Prostate gland (tissue), 2 donors: ENCODE measurements around the gene MYO5A.

ENCODE experiments used
- POLR2A ChIP-seq: fragments of 450-650 bp; IDR thresholded peaks from one replicate; pipeline ENCODE4 v1.6.1; 2016; ENCODE audit warnings: antibody characterized with exemption, mild to moderate bottlenecking
- TF ChIP-seq, protein P1 (sequence below), 4 experiments: fragments of 200-600 bp in 2 of 4; fragments of 450-650 bp in 2 of 4; sonication (generic) in 2 of 4; IDR thresholded peaks; 1 replicate in 3 of 4; 2 replicates in 1 of 4; pipeline ENCODE4 v1.5.1; 2016 to 2019; ENCODE audit warnings: antibody characterized with exemption in 4 of 4, mild to moderate bottlenecking in 2 of 4, moderate library complexity in 2 of 4

- TF ChIP-seq, protein P1, sequence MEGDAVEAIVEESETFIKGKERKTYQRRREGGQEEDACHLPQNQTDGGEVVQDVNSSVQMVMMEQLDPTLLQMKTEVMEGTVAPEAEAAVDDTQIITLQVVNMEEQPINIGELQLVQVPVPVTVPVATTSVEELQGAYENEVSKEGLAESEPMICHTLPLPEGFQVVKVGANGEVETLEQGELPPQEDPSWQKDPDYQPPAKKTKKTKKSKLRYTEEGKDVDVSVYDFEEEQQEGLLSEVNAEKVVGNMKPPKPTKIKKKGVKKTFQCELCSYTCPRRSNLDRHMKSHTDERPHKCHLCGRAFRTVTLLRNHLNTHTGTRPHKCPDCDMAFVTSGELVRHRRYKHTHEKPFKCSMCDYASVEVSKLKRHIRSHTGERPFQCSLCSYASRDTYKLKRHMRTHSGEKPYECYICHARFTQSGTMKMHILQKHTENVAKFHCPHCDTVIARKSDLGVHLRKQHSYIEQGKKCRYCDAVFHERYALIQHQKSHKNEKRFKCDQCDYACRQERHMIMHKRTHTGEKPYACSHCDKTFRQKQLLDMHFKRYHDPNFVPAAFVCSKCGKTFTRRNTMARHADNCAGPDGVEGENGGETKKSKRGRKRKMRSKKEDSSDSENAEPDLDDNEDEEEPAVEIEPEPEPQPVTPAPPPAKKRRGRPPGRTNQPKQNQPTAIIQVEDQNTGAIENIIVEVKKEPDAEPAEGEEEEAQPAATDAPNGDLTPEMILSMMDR (IDR thresholded peaks at IDR 0.05), result no peak
- TF ChIP-seq POLR2A, result no peak
Measured at GRCh38 chr15:52462806-52463360, 65.8 kb downstream of the MYO5A start.
